ENCODE measurements around the gene ZNF84. TPM values are rescaled to one million over a fixed set of nuclear protein-coding genes. Genes with fewer than 3 reads are reported as not detected.

Gene ZNF84
- 10 to 100 TPM; 13.8 to 17.0 TPM for total RNA-seq

- POLR2A ChIA-PET = interaction anchor here (0.7 to 1.6 kb wide), 3 partner anchors 43 to 144 kb away, joined by 3 to 7 read pairs (median 7); partner anchors contain the start of gene ZNF268
Observed at GRCh38 chr12:133037207-133038005, at the start of gene ZNF84. TSS of gene ZNF84 (plus strand) at chr12:133037509. CDS start at chr12:133041468, 3,959 bp downstream.

GRCh38 chr12:132998741-132999140 lies 38.6 kb upstream of the ZNF84 start:
- ChIA-PET CTCF (no interaction called here), POLR2A (no interaction called here)

More at GRCh38 chr12:133037207-133038005, at the start of gene ZNF84:
- CTCF ChIA-PET = interaction anchor here (1.3 kb wide), 1 partner anchor 128 kb away, joined by 3 read pairs; no protein-coding TSS in a partner anchor

GRCh38 chr12:133010657-133011297 lies 26.5 kb upstream of the ZNF84 start:
- ChIA-PET CTCF (no interaction called here), POLR2A (interaction anchor here (0.5 kb wide), 1 partner anchor 19 kb away, joined by 3 read pairs; no protein-coding TSS in a partner anchor)

- POLR2A ChIA-PET = no interaction called here
- CTCF ChIA-PET = interaction anchor here (0.5 kb wide), 1 partner anchor 58 kb away, joined by 4 read pairs; no protein-coding TSS in a partner anchor
Observed at GRCh38 chr12:133023566-133023965, 13.7 kb upstream of the ZNF84 start.

GRCh38 chr12:133026996-133027395 lies 10.3 kb upstream of the ZNF84 start:
- ChIA-PET CTCF (no interaction called here), POLR2A (no interaction called here)

GRCh38 chr12:133038118-133038709 lies 905 bp downstream of the ZNF84 start:
- CTCF ChIA-PET = interaction anchor here (0.8 kb wide), 1 partner anchor 19 kb away, joined by 3 read pairs; no protein-coding TSS in a partner anchor
- POLR2A ChIA-PET = interaction anchor here (0.7 to 1.6 kb wide), 3 partner anchors 42 to 143 kb away, joined by 3 to 7 read pairs (median 7); partner anchors contain the start of gene ZNF268

GRCh38 chr12:133046698-133047097 lies 9.4 kb downstream of the ZNF84 start:
- ChIA-PET CTCF (interaction anchor here (0.6 kb wide), 1 partner anchor 84 kb away, joined by 3 read pairs; the partner anchor contains the start of genes ZNF10 and ZNF891), POLR2A (interaction anchor here (0.6 kb wide), 2 partner anchors 12 to 133 kb away, joined by 3 to 5 read pairs; no protein-coding TSS in a partner anchor)

- ChIA-PET POLR2A (no interaction called here), CTCF (no interaction called here)
Observed at GRCh38 chr12:133057446-133057845, 20.1 kb downstream of the ZNF84 start.

GRCh38 chr12:133058203-133059113 lies 21.1 kb downstream of the ZNF84 start:
- CTCF ChIA-PET = interaction anchor here (1.3 kb wide), 1 partner anchor 123 kb away, joined by 3 read pairs; the partner anchor contains the start of gene ZNF268

GRCh38 chr12:133061954-133062353 lies 24.6 kb downstream of the ZNF84 start:
- CTCF ChIA-PET = no interaction called here
- POLR2A ChIA-PET = no interaction called here

More at GRCh38 chr12:133058203-133059113, 21.1 kb downstream of the ZNF84 start:
- POLR2A ChIA-PET = interaction anchor here (0.7 kb wide), 1 partner anchor 12 kb away, joined by 5 read pairs; no protein-coding TSS in a partner anchor

GRCh38 chr12:133063556-133063955 lies 26.2 kb downstream of the ZNF84 start:
- CTCF ChIA-PET = no interaction called here
- POLR2A ChIA-PET = no interaction called here

GRCh38 chr12:133073836-133074235 lies 36.5 kb downstream of the ZNF84 start:
- CTCF ChIA-PET = no interaction called here

GRCh38 chr12:133080026-133080367 lies 42.7 kb downstream of the ZNF84 start:
- POLR2A ChIA-PET = interaction anchor here (0.7 to 1.0 kb wide), 4 partner anchors 42 to 93 kb away, joined by 4 to 7 read pairs (median 5); partner anchors contain the start of genes ZNF10, ZNF26 and ZNF891

More at GRCh38 chr12:133073836-133074235, 36.5 kb downstream of the ZNF84 start:
- POLR2A ChIA-PET = no interaction called here

GRCh38 chr12:133080368-133081158 lies 43.3 kb downstream of the ZNF84 start, which contains the start of gene ZNF140:
TSS of gene ZNF140 (plus strand) at chr12:133080923. CDS start at chr12:133081321, 398 bp downstream.
- POLR2A ChIA-PET = interaction anchor here (0.7 to 1.2 kb wide), 6 partner anchors 42 to 94 kb away, joined by 3 to 7 read pairs (median 5); partner anchors contain the start of genes ZNF10, ZNF26 and ZNF891
- CTCF ChIA-PET = no interaction called here

More at GRCh38 chr12:133080026-133080367, 42.7 kb downstream of the ZNF84 start:
- CTCF ChIA-PET = no interaction called here

GRCh38 chr12:133081159-133081780 lies 44.0 kb downstream of the ZNF84 start:
- ChIA-PET CTCF (no interaction called here), POLR2A (interaction anchor here (0.7 to 1.2 kb wide), 2 partner anchors 49 to 95 kb away, joined by 3 to 5 read pairs; partner anchors contain the start of genes ZNF10, ZNF26 and ZNF891)

- POLR2A ChIA-PET = no interaction called here
Observed at GRCh38 chr12:133083345-133083744, 46.0 kb downstream of the ZNF84 start.

GRCh38 chr12:133105620-133106019 lies 68.3 kb downstream of the ZNF84 start:
- POLR2A ChIA-PET = no interaction called here
- CTCF ChIA-PET = no interaction called here

More at GRCh38 chr12:133083345-133083744, 46.0 kb downstream of the ZNF84 start:
- CTCF ChIA-PET = no interaction called here

Data from activated CD8-positive, alpha-beta memory T cell treated with anti-CD3 and anti-CD28 coated beads for 36 hours (primary cell).